RWPE2 (cell line): ENCODE measurements around the gene CROCC2.

Experiments used
- ATAC-seq: fragments of 200-7000 bp; cut with Tn5 transposase; 3 replicates; pipeline ENCODE4 v1.9.1; 2021; ENCODE audit warnings: low read depth
- DNase-seq: peaks from one replicate; pipeline ENCODE4 v3.0.0-alpha.2; 2020; ENCODE audit warnings: low spot score
- H3K27ac ChIP-seq: fragments of 450-650 bp; 2 replicates; pipeline ENCODE4 v1.5.1; 2017; ENCODE audit warnings: mild to moderate bottlenecking; ENCODE audit not compliant: poor library complexity, severe bottlenecking
- H3K27me3 ChIP-seq: fragments of 250-450 bp; sonication (Bioruptor Pico); 2 replicates; pipeline ENCODE4 v1.5.1; 2021; ENCODE audit warnings: mild to moderate bottlenecking, moderate library complexity; ENCODE audit not compliant: insufficient read depth, poor library complexity, severe bottlenecking
- H3K36me3 ChIP-seq: fragments of 250-450 bp; sonication (Bioruptor Pico); 2 replicates; pipeline ENCODE4 v1.5.1; 2020; ENCODE audit warnings: low read depth, mild to moderate bottlenecking, moderate library complexity
- H3K4me1 ChIP-seq: fragments of 250-450 bp; sonication (Bioruptor Pico); 2 replicates; pipeline ENCODE4 v1.5.1; 2021; ENCODE audit warnings: mild to moderate bottlenecking, moderate library complexity; ENCODE audit not compliant: insufficient read depth, poor library complexity, severe bottlenecking
- H3K4me3 ChIP-seq: fragments of 250-450 bp; sonication (Bioruptor Pico); 2 replicates; pipeline ENCODE4 v1.5.1; 2021; ENCODE audit warnings: mild to moderate bottlenecking, moderate library complexity; ENCODE audit not compliant: severe bottlenecking
- H3K9me3 ChIP-seq: fragments of 250-450 bp; sonication (Bioruptor Pico); 2 replicates; pipeline ENCODE4 v1.5.1; 2021; ENCODE audit warnings: mild to moderate bottlenecking, moderate library complexity; ENCODE audit not compliant: severe bottlenecking
- CTCF ChIP-seq: fragments of 450-650 bp; IDR thresholded peaks from one replicate; pipeline ENCODE4 v1.5.1; 2017; ENCODE audit warnings: mild to moderate bottlenecking, moderate library complexity; ENCODE audit not compliant: poor library complexity, severe bottlenecking

Gene CROCC2

GRCh38 chr2:240906141-240906910, at the start of gene CROCC2:
TSS of gene CROCC2 (plus strand) at chr2:240906336. CDS start at chr2:240906514, 178 bp downstream.
- Histone ChIP-seq H3K4me1 (no peaks in the 10 kb centered on the region), H3K27me3 (peaks cover 14% of the 10 kb centered on the region), H3K4me3 (no peak within 1 kb of the TSS), H3K36me3 (no peaks in the 10 kb centered on the region), H3K27ac (no peak within 1 kb of the TSS), H3K9me3 (no peaks in the 10 kb centered on the region)
- ATAC-seq (peak; percentile 19; the same call in 1 of the 3 replicates), DNase-seq (no peak)
- no peak for TF ChIP-seq CTCF

DNA sequence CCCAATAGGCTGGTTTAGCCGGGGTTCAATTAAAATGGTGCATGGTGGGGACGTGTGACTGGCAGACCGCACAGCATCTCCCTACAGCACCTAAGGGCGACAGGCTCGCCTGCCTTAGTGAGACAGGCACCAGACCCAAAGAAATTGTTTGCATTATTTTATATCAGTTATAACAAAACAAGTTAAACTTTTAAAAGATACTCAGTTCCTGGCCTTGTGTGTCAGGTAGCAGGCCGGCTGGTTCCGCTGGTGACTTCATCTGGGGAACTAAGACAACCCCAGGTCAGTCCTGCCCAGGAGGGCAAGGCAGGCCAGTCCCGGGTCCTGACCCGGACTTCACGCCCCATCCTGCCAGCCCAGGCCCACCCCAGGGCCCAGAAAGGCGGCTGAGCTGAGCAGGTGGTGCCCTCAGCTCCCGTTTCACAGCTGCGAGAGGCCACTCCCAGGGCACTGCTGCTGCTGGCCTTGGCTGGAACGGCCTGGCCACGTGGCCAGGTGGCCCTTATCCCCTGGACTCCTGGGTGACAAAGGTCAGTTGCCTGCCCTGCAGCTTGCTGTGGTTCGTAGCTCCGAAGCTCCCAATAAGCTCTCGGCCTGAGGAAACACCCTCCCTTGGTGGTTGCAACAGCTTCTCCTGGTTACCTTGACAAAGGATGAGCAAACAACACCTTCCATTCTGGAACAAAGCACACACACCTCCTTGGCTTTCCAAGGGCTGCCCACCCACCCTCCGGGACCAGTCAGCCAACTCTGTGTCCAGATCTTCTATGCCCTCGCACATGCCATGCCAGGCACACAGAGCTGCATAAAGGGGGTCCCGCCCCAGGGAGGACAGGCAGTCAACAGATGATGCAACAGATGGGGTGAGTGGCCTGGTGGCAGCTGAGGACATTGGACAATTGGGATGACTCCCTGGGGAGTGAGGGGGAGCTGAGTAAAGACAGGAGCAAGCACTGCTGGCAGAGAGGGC, 48.8 kb upstream of the CROCC2 start:
- Histone ChIP-seq H3K27ac (no peak overlapping the region), H3K36me3 (no peaks in the 10 kb centered on the region), H3K4me3 (no peak overlapping the region), H3K27me3 (peaks cover 15% of the 10 kb centered on the region), H3K9me3 (no peaks in the 10 kb centered on the region), H3K4me1 (no peaks in the 10 kb centered on the region)
- ATAC-seq (no peak), DNase-seq (no peak)
- TF ChIP-seq CTCF = no peak

DNA sequence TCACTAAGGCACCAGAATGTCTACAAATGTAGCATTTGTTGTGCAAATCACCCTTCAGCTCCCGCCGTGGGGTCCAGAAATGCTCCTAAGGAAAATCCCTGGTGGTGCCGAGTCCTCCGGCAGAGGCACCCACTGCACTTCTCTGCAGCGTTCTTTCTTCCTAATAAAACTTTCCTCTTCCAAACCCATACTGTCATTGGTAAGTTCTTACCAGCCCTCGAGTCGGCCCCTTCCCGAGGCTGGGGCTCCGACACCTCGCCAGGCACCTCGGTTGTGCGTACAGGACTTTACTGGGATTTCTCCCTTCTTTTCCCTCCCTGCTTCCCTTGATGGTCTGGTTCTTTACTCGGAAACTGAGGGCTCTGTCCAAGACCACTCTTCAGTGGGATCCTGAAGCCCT, 47.8 kb upstream of the CROCC2 start:
- Histone ChIP-seq H3K4me1 (no peaks in the 10 kb centered on the region), H3K27me3 (peaks cover 15% of the 10 kb centered on the region), H3K36me3 (no peaks in the 10 kb centered on the region), H3K4me3 (no peak overlapping the region), H3K9me3 (no peaks in the 10 kb centered on the region), H3K27ac (no peak overlapping the region)
- ATAC-seq (no peak), DNase-seq (no peak)
- TF ChIP-seq CTCF = no peak

DNA sequence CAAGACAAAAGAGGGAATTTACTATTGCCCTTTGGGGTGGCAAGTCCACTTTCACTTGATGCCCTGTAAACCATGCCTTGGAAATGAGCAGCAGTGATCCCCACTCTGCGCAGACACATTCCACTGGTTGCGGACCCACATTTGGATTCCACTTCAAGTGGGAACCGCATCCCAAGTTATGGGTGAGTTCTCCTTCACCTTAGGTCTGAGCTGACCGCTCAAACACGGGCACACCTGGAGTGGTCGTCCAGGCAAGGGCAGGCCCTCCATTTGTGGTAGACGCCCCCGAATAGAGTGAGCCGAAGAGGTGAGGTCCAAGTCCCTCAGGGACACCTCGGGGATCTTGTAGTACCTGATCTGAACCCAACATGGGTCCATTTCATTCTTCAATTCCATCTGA, 47.3 kb upstream of the CROCC2 start:
- DNase-seq = no peak
- no peaks in the 10 kb centered on the region for H3K4me1 ChIP-seq
- H3K4me3 ChIP-seq = no peak overlapping the region
- H3K36me3 ChIP-seq = no peaks in the 10 kb centered on the region
- H3K27ac ChIP-seq = no peak overlapping the region
- ATAC-seq = no peak
- H3K9me3 ChIP-seq = no peaks in the 10 kb centered on the region
- peaks cover 15% of the 10 kb centered on the region for H3K27me3 ChIP-seq
- no peak for TF ChIP-seq CTCF
